Astrocyte of the spinal cord (primary cell): ENCODE measurements around the gene KIF27.
A peak's percentile ranks its signal among the peaks of the same experiment; 100 is the strongest.
"Not testable (repeated sequence)": the region's sequence is repeated elsewhere in the genome, so short reads cannot be mapped to it uniquely, and the experiment has no call there.

Experiments
- DNase-seq: peaks from one replicate; pipeline ENCODE4 v3.0.0; 2011; ENCODE audit warnings: low read depth, low spot score
- H3K4me3 ChIP-seq: 2 replicates; pipeline ENCODE4 v1.5.1; 2011; ENCODE audit warnings: low read depth, mild to moderate bottlenecking, low read length, moderate library complexity
- CTCF ChIP-seq: IDR thresholded peaks from 2 replicates; pipeline ENCODE4 v1.5.1; 2012; ENCODE audit warnings: low read depth, mild to moderate bottlenecking, low read length, inconsistent platforms
- in situ Hi-C: cut with HindIII; loops from 2 replicates; pipeline ENCODE4 v1.10.0; 2017; ENCODE audit warnings: low sequenced_read_pairs

Gene KIF27

GRCh38 chr9:83912194-83912593 is 9.0 kb downstream of the KIF27 start:
- DNase-seq, in situ Hi-C loops, H3K4me3 ChIP-seq: not testable (repeated sequence)
- TF ChIP-seq CTCF = peak; percentile 23

GRCh38 chr9:83906144-83906543 is 15.1 kb downstream of the KIF27 start:
- peak; percentile 5 for TF ChIP-seq CTCF
- no peak for DNase-seq
- in situ Hi-C loops = no loop called here
- H3K4me3 ChIP-seq = no peak overlapping the region

GRCh38 chr9:83900615-83901014 is 20.6 kb downstream of the KIF27 start:
- DNase-seq, H3K4me3 ChIP-seq, in situ Hi-C loops: not testable (repeated sequence)

GRCh38 chr9:83894301-83894700 is 26.9 kb downstream of the KIF27 start:
- DNase-seq, H3K4me3 ChIP-seq, in situ Hi-C loops: not testable (repeated sequence)

- DNase-seq, H3K4me3 ChIP-seq, in situ Hi-C loops: not testable (repeated sequence)
Observed at GRCh38 chr9:83886498-83886897, 34.7 kb downstream of the KIF27 start.

GRCh38 chr9:83885559-83886240 is 35.5 kb downstream of the KIF27 start:
- in situ Hi-C loops, H3K4me3 ChIP-seq: not testable (repeated sequence)
- peak; percentile 84 for DNase-seq

- in situ Hi-C loops, H3K4me3 ChIP-seq, DNase-seq: not testable (repeated sequence)
Observed at GRCh38 chr9:83881687-83882408, 39.4 kb downstream of the KIF27 start.

- H3K4me3 ChIP-seq, in situ Hi-C loops, DNase-seq: not testable (repeated sequence)
Observed at GRCh38 chr9:83875559-83875958, 45.7 kb downstream of the KIF27 start.

GRCh38 chr9:83849895-83850294 is 71.3 kb downstream of the KIF27 start:
- in situ Hi-C loops, DNase-seq, H3K4me3 ChIP-seq: not testable (repeated sequence)

- in situ Hi-C loops, H3K4me3 ChIP-seq: not testable (repeated sequence)
- DNase-seq = peak; percentile 5
Observed at GRCh38 chr9:83837070-83837643, 84.1 kb downstream of the KIF27 start.

GRCh38 chr9:83830426-83831071 is 90.7 kb downstream of the KIF27 start:
- in situ Hi-C loops, DNase-seq, H3K4me3 ChIP-seq: not testable (repeated sequence)

GRCh38 chr9:83824986-83825623 is 96.1 kb downstream of the KIF27 start:
- in situ Hi-C loops, H3K4me3 ChIP-seq: not testable (repeated sequence)
- DNase-seq = peak; percentile 45

- H3K4me3 ChIP-seq = peak within 1 kb of the TSS; percentile 47
- in situ Hi-C loops = not testable (repeated sequence)
- DNase-seq = peak; percentile 48
Observed at GRCh38 chr9:83817356-83818278, 103.6 kb downstream of the KIF27 start, which contains the start of gene GKAP1. TSS of gene GKAP1 (minus strand) at chr9:83817769. CDS start at chr9:83806517, 11,252 bp downstream.
